ENCODE measurements around the gene SCRN2. TPM values are rescaled to one million over a fixed set of nuclear protein-coding genes. Genes with fewer than 3 reads are reported as not detected.

The SCRN2 gene
- total RNA-seq, 1 donor from 2014 or later, result 45.2 TPM

DNA sequence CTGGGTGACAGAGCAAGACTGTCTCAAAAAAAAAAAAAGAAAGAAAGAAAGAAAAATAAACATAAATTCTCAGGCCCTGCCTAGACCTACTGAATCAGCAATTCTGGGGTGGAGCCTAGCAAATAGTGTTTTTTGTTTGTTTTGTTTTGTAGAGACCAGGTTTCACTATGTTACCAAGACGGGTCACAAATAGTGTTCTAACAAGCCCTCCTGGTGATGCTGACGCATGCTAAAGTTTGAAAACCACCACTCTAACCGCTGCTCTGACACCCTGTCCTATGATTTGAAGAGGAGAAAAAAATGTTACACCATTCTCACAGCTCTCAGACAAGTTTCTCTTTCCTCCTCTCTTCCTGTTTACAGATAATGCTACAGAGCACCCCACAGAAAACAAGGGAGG, 11.2 kb downstream of the SCRN2 start:
- Mint-ChIP-seq H3K4me1 (ENCODE audit: unreplicated experiment) (peaks cover 14% of the 10 kb centered on the region), H3K4me3 (peak overlapping the region; percentile 67), H3K9me3 (no peaks in the 10 kb centered on the region), H3K27me3 (no peaks in the 10 kb centered on the region), H3K36me3 (peaks cover 11% of the 10 kb centered on the region), H3K27ac (no peak overlapping the region)
- no peak for TF ChIP-seq CTCF (conservative IDR thresholded peaks at IDR 0.05)
- DNase-seq (ENCODE audit: extremely low spot score, unreplicated experiment), result no peak

DNA sequence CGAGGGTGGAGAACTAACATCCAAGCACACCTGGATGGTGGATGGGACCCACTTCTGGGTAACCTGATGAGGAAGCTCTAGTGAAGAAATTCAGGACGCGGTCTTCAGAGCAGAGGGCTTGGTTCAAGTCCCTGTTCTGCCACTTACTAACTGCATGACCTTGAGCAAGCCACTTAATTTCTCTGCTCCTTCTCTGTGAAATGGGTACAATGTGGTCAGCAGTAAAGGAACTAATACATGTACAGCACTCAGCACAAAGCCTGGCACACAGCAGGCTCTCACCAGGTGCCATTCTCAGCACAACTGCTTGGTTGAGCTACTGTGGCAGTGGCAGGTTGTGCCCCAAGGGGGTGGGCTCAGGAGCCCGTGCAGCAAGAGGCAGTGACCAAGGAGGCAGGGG, 17.6 kb downstream of the SCRN2 start:
- Mint-ChIP-seq H3K4me3 (no peak overlapping the region), H3K9me3 (no peaks in the 10 kb centered on the region), H3K36me3 (peaks cover 11% of the 10 kb centered on the region), H3K27me3 (no peaks in the 10 kb centered on the region), H3K27ac (no peak overlapping the region), H3K4me1 (ENCODE audit: unreplicated experiment) (peaks cover 12% of the 10 kb centered on the region)
- no peak for TF ChIP-seq CTCF (conservative IDR thresholded peaks at IDR 0.05)
- DNase-seq (ENCODE audit: extremely low spot score, unreplicated experiment), result no peak

GRCh38 chr17:47822785-47823184, 18.3 kb downstream of the SCRN2 start:
- H3K4me3 Mint-ChIP-seq, result peak overlapping the region; percentile 63
- H3K27ac Mint-ChIP-seq, result no peak overlapping the region

GRCh38 chr17:47821424-47822391, 19.4 kb downstream of the SCRN2 start, which contains the start of gene OSBPL7:
TSS of gene OSBPL7 (minus strand) at chr17:47821794. CDS start at chr17:47820278, 1,516 bp downstream.
- peaks cover 12% of the 10 kb centered on the region for H3K4me1 Mint-ChIP-seq (ENCODE audit: unreplicated experiment)
- H3K27me3 Mint-ChIP-seq, result no peaks in the 10 kb centered on the region
- H3K4me3 Mint-ChIP-seq, result peak within 1 kb of the TSS; percentile 93
- peak; percentile 22 for TF ChIP-seq CTCF (conservative IDR thresholded peaks at IDR 0.05)
- H3K27ac Mint-ChIP-seq, result peak within 1 kb of the TSS; percentile 50
- no peak for DNase-seq (ENCODE audit: extremely low spot score, unreplicated experiment)
- no peaks in the 10 kb centered on the region for H3K9me3 Mint-ChIP-seq
- peaks cover 11% of the 10 kb centered on the region for H3K36me3 Mint-ChIP-seq

More at GRCh38 chr17:47822785-47823184, 18.3 kb downstream of the SCRN2 start:
- Mint-ChIP-seq H3K9me3 (no peaks in the 10 kb centered on the region), H3K36me3 (peaks cover 11% of the 10 kb centered on the region), H3K27me3 (no peaks in the 10 kb centered on the region), H3K4me1 (ENCODE audit: unreplicated experiment) (peaks cover 12% of the 10 kb centered on the region)
- DNase-seq (ENCODE audit: extremely low spot score, unreplicated experiment), result no peak
- no peak for TF ChIP-seq CTCF (conservative IDR thresholded peaks at IDR 0.05)

DNA sequence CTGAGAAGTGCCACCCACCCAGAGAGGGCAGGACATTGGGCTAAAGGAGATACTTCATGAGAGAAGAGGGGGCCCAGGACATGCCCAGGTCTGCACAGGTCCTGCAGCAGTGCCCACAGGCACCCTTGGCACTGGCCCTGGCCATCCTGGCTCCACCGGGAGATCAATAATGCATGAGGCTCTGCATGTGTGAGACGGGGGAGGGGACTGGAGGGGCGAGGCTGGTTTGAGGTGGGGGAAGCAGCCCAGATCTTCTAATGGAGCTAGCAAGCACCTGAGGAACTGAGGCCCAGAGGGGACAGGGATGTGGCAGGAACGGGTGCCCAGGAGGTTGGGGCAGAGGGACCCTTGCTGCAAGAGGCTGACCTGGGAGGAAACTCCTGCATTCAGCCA, 20.0 kb downstream of the SCRN2 start:
- no peak for TF ChIP-seq CTCF (conservative IDR thresholded peaks at IDR 0.05)
- Mint-ChIP-seq H3K4me3 (peak overlapping the region; percentile 93), H3K27me3 (no peaks in the 10 kb centered on the region), H3K36me3 (peaks cover 5% of the 10 kb centered on the region), H3K4me1 (ENCODE audit: unreplicated experiment) (peaks cover 12% of the 10 kb centered on the region), H3K9me3 (no peaks in the 10 kb centered on the region), H3K27ac (peak overlapping the region; percentile 41)
- DNase-seq (ENCODE audit: extremely low spot score, unreplicated experiment), result no peak

All from type B pancreatic cell (in vitro differentiated cells).